Breast epithelium (tissue), 3 donors: ENCODE data around the gene FGGY.

Experiments used
- POLR2A ChIP-seq: fragments of 450-650 bp; IDR thresholded peaks from one replicate; pipeline ENCODE4 v1.6.1; 2016; ENCODE audit warnings: antibody characterized with exemption, mild to moderate bottlenecking, moderate library complexity
- POLR2AphosphoS5 ChIP-seq, 3 donors: sonication (generic); formaldehyde crosslinking; IDR thresholded peaks; one replicate each; pipeline ENCODE4 v1.6.1; 2017; ENCODE audit warnings: antibody characterized with exemption in 3 of 3
- TF ChIP-seq, protein P1 (sequence below), 3 donors: fragments of 450-650 bp; IDR thresholded peaks; one replicate each; pipeline ENCODE4 v1.5.1; 2016 to 2017; ENCODE audit warnings: antibody characterized with exemption in 3 of 3, mild to moderate bottlenecking in 3 of 3, moderate library complexity in 3 of 3

DNA sequence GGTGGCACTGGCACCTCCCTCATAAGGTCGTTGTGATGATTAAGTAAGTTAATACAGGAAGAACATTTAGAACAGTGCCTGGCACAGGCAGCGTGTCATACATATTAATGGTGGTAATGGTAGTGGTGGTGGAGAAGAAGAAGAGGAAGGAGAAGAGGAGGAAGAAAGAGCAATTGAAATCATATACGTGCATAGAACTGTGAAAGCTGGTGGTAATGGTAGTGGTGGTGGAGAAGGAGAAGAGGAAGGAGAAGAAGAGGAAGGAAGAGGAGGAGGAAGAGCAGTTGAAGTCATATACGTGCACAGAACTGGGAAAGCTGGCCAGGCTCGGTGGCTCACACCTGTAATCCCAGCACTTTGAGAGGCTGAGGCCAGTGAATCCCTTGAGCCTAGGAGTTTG lies 396.5 kb downstream of the FGGY start:
- TF ChIP-seq, protein P1, sequence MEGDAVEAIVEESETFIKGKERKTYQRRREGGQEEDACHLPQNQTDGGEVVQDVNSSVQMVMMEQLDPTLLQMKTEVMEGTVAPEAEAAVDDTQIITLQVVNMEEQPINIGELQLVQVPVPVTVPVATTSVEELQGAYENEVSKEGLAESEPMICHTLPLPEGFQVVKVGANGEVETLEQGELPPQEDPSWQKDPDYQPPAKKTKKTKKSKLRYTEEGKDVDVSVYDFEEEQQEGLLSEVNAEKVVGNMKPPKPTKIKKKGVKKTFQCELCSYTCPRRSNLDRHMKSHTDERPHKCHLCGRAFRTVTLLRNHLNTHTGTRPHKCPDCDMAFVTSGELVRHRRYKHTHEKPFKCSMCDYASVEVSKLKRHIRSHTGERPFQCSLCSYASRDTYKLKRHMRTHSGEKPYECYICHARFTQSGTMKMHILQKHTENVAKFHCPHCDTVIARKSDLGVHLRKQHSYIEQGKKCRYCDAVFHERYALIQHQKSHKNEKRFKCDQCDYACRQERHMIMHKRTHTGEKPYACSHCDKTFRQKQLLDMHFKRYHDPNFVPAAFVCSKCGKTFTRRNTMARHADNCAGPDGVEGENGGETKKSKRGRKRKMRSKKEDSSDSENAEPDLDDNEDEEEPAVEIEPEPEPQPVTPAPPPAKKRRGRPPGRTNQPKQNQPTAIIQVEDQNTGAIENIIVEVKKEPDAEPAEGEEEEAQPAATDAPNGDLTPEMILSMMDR (IDR thresholded peaks at IDR 0.05), result no peak
- TF ChIP-seq POLR2A, result no peak
- no peak for TF ChIP-seq POLR2AphosphoS5 (IDR thresholded peaks at IDR 0.05)
